Breast epithelium (tissue), 3 donors: ENCODE data around the gene DMXL2.

ENCODE experiments used
- POLR2A ChIP-seq: fragments of 450-650 bp; IDR thresholded peaks from one replicate; pipeline ENCODE4 v1.6.1; 2016; ENCODE audit warnings: antibody characterized with exemption, mild to moderate bottlenecking, moderate library complexity
- TF ChIP-seq, protein P1 (sequence below), 3 donors: fragments of 450-650 bp; IDR thresholded peaks; one replicate each; pipeline ENCODE4 v1.5.1; 2016 to 2017; ENCODE audit warnings: antibody characterized with exemption in 3 of 3, mild to moderate bottlenecking in 3 of 3, moderate library complexity in 3 of 3

DNA sequence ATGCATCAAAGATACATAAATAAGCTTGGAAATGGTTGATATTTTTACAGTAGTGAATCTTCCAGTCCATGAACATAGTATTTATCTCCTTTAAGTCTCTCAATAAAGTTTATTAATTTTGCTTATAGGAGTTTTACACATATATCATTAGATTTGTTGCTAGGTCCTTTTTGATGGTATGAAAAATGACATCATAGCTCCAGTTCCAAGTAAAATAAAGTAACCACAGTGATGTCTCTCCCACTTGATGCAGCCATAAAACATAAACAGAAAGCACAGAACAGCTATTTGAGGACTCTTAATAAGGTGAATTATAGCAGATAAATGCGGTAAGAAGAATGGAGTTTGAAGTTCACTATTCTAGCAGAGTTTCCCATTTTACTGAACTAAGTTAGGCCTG, 20.8 kb downstream of the DMXL2 start:
- TF ChIP-seq, protein P1, sequence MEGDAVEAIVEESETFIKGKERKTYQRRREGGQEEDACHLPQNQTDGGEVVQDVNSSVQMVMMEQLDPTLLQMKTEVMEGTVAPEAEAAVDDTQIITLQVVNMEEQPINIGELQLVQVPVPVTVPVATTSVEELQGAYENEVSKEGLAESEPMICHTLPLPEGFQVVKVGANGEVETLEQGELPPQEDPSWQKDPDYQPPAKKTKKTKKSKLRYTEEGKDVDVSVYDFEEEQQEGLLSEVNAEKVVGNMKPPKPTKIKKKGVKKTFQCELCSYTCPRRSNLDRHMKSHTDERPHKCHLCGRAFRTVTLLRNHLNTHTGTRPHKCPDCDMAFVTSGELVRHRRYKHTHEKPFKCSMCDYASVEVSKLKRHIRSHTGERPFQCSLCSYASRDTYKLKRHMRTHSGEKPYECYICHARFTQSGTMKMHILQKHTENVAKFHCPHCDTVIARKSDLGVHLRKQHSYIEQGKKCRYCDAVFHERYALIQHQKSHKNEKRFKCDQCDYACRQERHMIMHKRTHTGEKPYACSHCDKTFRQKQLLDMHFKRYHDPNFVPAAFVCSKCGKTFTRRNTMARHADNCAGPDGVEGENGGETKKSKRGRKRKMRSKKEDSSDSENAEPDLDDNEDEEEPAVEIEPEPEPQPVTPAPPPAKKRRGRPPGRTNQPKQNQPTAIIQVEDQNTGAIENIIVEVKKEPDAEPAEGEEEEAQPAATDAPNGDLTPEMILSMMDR (IDR thresholded peaks at IDR 0.05): no peak
- no peak for TF ChIP-seq POLR2A
